Thyroid gland (tissue), 4 donors: ENCODE results near the gene APC.

ENCODE experiments used
- CTCF ChIP-seq, 6 experiments: fragments of 200-600 bp in 3 of 6; fragments of 450-650 bp in 3 of 6; sonication (generic) in 3 of 6; IDR thresholded peaks; one replicate each; pipeline ENCODE4 v1.5.1; 2016 to 2019; ENCODE audit warnings: antibody characterized with exemption in 6 of 6, mild to moderate bottlenecking in 2 of 6, inconsistent platforms in 1 of 6, moderate library complexity in 1 of 6
- POLR2A ChIP-seq, 2 donors: fragments of 450-650 bp; IDR thresholded peaks; one replicate each; pipeline ENCODE4 v1.6.1; 2017; ENCODE audit warnings: antibody characterized with exemption in 2 of 2, mild to moderate bottlenecking in 2 of 2, moderate library complexity in 1 of 2

- no peak for TF ChIP-seq CTCF (IDR thresholded peaks at IDR 0.05)
- TF ChIP-seq POLR2A (IDR thresholded peaks at IDR 0.05) = no peak
Measured at GRCh38 chr5:112866739-112867138, 129.1 kb downstream of the APC start.
